ENCODE measurements around the gene TDRD1. TPM values are rescaled to one million over a fixed set of nuclear protein-coding genes. Genes with fewer than 3 reads are reported as not detected.

TDRD1 gene
- total RNA-seq, 4 donors from 2014 or later, result under 0.01 to 0.42 (median 0.22) TPM; not detected in 1

DNA sequence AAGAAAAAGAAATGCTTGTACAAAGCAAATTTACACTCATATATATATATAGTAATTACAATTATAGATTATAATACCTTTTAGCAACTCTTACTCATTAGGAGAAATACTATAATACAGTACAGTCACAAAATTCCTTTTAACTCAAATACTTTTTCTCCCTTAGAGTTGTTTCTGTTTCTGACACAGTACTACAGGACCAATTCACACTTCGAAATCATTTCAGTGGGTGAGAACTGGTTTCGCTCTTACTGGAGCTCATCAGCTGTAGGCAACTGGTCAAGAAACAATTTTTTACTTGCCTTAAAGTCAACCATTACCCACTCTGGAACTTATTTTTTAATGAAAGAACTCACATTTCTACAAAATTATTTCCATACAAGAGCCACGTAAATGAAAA lies 11.2 kb upstream of the TDRD1 start:
- 93 to 98% methylated on average over 3 of the region's 3 CpGs for WGBS, 2 donors
- H3K36me3 ChIP-seq, result peaks cover 0 to 20% (median 0%) of the 10 kb centered on the region in 3 donors

DNA sequence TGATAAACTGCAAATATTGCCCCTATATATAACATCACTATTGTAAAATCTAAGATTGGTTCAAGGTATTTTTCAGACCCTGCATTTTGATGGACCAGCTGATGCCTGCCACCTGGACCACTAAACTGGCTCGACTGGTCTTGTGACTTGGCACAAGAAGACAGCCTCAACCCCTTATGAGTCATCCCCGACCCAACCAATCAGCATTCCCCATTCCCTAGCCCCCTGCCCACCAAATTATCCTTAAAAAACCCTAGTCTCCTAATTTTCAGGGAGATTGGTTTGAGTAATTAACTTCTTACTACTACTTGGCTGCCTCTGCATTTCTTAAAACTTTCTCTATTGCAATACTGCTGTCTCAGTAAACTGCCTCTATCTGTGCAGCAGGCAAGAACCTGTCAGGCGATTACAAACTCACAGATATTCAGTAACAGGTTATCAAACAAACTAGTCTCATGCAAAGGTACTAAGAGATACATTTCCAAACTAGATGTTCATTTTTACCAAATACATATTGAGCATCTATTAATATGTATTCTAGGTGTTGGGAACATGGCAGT lies 10.6 kb upstream of the TDRD1 start:
- Histone ChIP-seq H3K9me3 (peaks cover 0 to 17% (median 0%) of the 10 kb centered on the region in 4 donors), H3K27ac (no peak overlapping the region), H3K27me3 (no peaks in the 10 kb centered on the region), H3K36me3 (peaks cover 0 to 20% (median 0%) of the 10 kb centered on the region in 3 donors), H3K4me1 (peaks cover 0 to 21% (median 8%) of the 10 kb centered on the region in 4 donors), H3K4me3 (no peak overlapping the region)
- no peak for TF ChIP-seq EP300 (IDR thresholded peaks at IDR 0.05)
- no peak for TF ChIP-seq POLR2A (IDR thresholded peaks at IDR 0.05)
- TF ChIP-seq, protein P1, sequence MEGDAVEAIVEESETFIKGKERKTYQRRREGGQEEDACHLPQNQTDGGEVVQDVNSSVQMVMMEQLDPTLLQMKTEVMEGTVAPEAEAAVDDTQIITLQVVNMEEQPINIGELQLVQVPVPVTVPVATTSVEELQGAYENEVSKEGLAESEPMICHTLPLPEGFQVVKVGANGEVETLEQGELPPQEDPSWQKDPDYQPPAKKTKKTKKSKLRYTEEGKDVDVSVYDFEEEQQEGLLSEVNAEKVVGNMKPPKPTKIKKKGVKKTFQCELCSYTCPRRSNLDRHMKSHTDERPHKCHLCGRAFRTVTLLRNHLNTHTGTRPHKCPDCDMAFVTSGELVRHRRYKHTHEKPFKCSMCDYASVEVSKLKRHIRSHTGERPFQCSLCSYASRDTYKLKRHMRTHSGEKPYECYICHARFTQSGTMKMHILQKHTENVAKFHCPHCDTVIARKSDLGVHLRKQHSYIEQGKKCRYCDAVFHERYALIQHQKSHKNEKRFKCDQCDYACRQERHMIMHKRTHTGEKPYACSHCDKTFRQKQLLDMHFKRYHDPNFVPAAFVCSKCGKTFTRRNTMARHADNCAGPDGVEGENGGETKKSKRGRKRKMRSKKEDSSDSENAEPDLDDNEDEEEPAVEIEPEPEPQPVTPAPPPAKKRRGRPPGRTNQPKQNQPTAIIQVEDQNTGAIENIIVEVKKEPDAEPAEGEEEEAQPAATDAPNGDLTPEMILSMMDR (IDR thresholded peaks at IDR 0.05), result no peak
- 96 to 100% methylated on average over 3 of the region's 3 CpGs for WGBS, 2 donors
- no peak for DNase-seq (ENCODE audit: low spot score in 2 of 2)

More for the DNA sequence above, 11.2 kb upstream of the TDRD1 start:
- Histone ChIP-seq H3K27ac (no peak overlapping the region), H3K9me3 (peaks cover 0 to 17% (median 0%) of the 10 kb centered on the region in 4 donors), H3K4me3 (no peak overlapping the region), H3K27me3 (no peaks in the 10 kb centered on the region), H3K4me1 (peaks cover 0 to 24% (median 8%) of the 10 kb centered on the region in 4 donors)
- DNase-seq (ENCODE audit: low spot score in 2 of 2), result no peak
- TF ChIP-seq POLR2A (IDR thresholded peaks at IDR 0.05) (no peak), EP300 (IDR thresholded peaks at IDR 0.05) (no peak)
- TF ChIP-seq, protein P1 (IDR thresholded peaks at IDR 0.05), result no peak

DNA sequence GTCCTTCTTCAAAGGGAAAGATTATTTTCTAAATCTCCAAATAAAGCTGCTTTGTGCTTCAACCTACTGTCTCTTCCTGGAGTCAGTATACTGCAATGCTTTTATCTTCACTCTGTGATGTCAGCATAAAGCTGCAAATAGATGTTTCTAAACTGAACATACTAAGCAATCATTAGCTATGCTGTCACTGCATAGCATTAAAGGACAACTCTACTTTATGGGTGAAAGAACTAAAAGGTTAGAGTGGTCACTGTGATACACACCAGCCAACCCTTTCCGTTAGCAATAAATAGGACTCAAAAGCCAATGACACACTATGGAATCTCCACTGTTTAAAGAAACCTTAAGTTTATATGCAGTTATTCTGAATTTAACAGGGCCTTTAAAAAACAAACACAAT lies 6.9 kb upstream of the TDRD1 start:
- Histone ChIP-seq H3K4me1 (peaks cover 0 to 29% (median 8%) of the 10 kb centered on the region in 4 donors), H3K9me3 (peaks cover 0 to 17% (median 0%) of the 10 kb centered on the region in 4 donors), H3K27me3 (no peaks in the 10 kb centered on the region), H3K4me3 (peak overlapping the region in 2 of 4 donors; percentile 81 to 93), H3K27ac (peak overlapping the region in 2 of 4 donors; percentile 82 to 95), H3K36me3 (peaks cover 0 to 20% (median 0%) of the 10 kb centered on the region in 3 donors)
- TF ChIP-seq POLR2A (IDR thresholded peaks at IDR 0.05) (no peak), EP300 (IDR thresholded peaks at IDR 0.05) (no peak)
- TF ChIP-seq, protein P1 (IDR thresholded peaks at IDR 0.05), result no peak
- WGBS, 2 donors, result 13 to 33% methylated on average over 1 of the region's 1 CpG
- DNase-seq (ENCODE audit: low spot score in 2 of 2), result no peak

DNA sequence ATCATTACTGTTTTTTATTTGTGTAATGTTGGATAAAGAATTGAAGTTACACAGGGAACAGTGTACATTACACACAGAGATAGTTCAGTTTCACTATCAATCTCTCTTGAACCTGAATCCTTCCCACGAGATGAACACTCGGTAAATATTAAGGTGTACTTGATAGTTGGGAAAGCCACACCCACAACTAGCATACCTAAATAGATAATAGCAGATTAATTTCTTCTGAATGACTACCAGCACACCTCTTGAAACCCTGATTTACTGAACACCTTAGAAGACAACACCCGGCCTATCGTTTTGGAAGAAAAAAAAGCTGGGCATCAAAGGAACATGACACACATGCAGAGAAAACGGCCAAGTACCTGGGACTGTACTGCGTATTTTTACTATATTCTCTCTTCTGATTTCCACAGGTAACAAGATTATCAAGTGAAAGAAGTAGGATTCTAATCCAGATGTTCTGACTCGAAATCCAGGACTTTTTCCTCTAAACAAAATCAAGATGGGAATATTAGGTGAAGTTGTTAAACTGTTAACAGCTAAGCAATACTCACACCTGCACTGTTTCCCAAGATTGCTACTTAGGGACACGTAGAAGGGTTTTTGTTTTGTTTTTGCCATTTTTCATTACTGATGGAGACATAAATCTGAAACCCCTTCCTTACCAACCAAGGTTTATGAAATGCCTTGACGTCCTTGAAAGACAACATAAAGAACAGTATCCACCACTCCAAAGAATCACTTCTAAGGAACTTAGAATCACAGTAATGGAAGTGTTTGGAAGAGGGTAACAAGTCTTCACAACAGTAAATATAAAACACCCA lies 6.2 kb upstream of the TDRD1 start:
- Histone ChIP-seq H3K4me3 (peak overlapping the region; percentile 81 to 93 (median 86)), H3K27ac (peak overlapping the region; percentile 82 to 95 (median 88)), H3K36me3 (peaks cover 0 to 20% (median 0%) of the 10 kb centered on the region in 3 donors), H3K27me3 (no peaks in the 10 kb centered on the region), H3K9me3 (peaks cover 0 to 17% (median 0%) of the 10 kb centered on the region in 4 donors), H3K4me1 (peaks cover 0 to 29% (median 8%) of the 10 kb centered on the region in 4 donors)
- WGBS, 2 donors, result 40 to 45% methylated on average over 9 of the region's 9 CpGs
- DNase-seq (ENCODE audit: low spot score in 2 of 2), result no peak
- TF ChIP-seq, protein P1 (IDR thresholded peaks at IDR 0.05), result no peak
- TF ChIP-seq EP300 (IDR thresholded peaks at IDR 0.05) (no peak), POLR2A (IDR thresholded peaks at IDR 0.05) (no peak)

DNA sequence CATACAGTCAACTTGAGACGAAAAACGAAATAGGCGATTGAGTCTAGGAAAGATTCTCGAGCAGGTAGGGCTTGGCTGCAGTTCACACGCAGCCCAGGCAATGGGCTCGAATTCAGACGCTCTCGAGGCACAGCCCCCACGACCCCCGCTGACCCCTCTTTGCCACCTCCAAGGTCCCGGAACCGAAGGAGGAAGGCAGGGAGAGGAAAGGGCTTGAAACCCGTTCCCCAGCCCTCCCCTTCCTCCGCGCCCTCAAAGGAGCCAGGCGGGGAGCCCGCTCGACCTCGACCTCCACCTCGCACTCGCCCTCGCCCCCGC lies 5.6 kb upstream of the TDRD1 start:
- 0% methylated on average over 19 to 22 of the region's 23 CpGs for WGBS, 2 donors
- Histone ChIP-seq H3K36me3 (peaks cover 0 to 14% (median 0%) of the 10 kb centered on the region in 3 donors), H3K9me3 (peaks cover 0 to 12% (median 0%) of the 10 kb centered on the region in 4 donors), H3K4me1 (peaks cover 0 to 29% (median 8%) of the 10 kb centered on the region in 4 donors), H3K27me3 (no peaks in the 10 kb centered on the region), H3K27ac (peak overlapping the region; percentile 82 to 95 (median 88)), H3K4me3 (peak overlapping the region; percentile 81 to 93 (median 86))
- TF ChIP-seq EP300 (IDR thresholded peaks at IDR 0.05), result no peak
- TF ChIP-seq, protein P1 (IDR thresholded peaks at IDR 0.05), result no peak
- TF ChIP-seq POLR2A (IDR thresholded peaks at IDR 0.05), result no peak
- no peak for DNase-seq (ENCODE audit: low spot score in 2 of 2)

Measured in tibial nerve (tissue), 4 donors.